DND-41 (cell line): ENCODE results near the gene SNX2.

Experiments used
- ATAC-seq: fragments of 200-7000 bp; cut with Tn5 transposase; 3 replicates; pipeline ENCODE4 v1.9.1; 2021; ENCODE audit warnings: low read depth; ENCODE audit not compliant: insufficient read depth
- DNase-seq: peaks from one replicate; pipeline ENCODE4 v3.0.0-alpha.2; 2020
- H2AFZ ChIP-seq: 2 replicates; pipeline ENCODE4 v1.6.0; 2012; ENCODE audit warnings: low read depth, low read length
- H3K27ac ChIP-seq: 2 replicates; pipeline ENCODE4 v1.5.1; 2012; ENCODE audit warnings: low read length, inconsistent platforms
- H3K27me3 ChIP-seq: fragments of 200-600 bp; sonication (generic); 2 replicates; pipeline ENCODE4 v1.6.0; 2012; ENCODE audit warnings: low read length, mild to moderate bottlenecking, inconsistent platforms; ENCODE audit not compliant: insufficient read depth, poor library complexity
- H3K36me3 ChIP-seq: 2 replicates; pipeline ENCODE4 v1.5.1; 2012; ENCODE audit warnings: low read length, inconsistent platforms; ENCODE audit not compliant: insufficient read depth
- H3K4me1 ChIP-seq: 2 replicates; pipeline ENCODE4 v1.5.1; 2012; ENCODE audit warnings: mild to moderate bottlenecking, low read length; ENCODE audit not compliant: insufficient read depth
- H3K4me2 ChIP-seq: 2 replicates; pipeline ENCODE4 v1.6.0; 2012; ENCODE audit warnings: mild to moderate bottlenecking, moderate library complexity, low read length, inconsistent platforms; ENCODE audit not compliant: insufficient read depth
- H3K4me3 ChIP-seq, 2 experiments: fragments of 200-600 bp in 1 of 2; shearing (Covaris generic) in 1 of 2; 2 replicates each; pipeline ENCODE4 v1.5.1; 2012 to 2016; ENCODE audit warnings: inconsistent platforms in 2 of 2, low read length in 2 of 2, mild to moderate bottlenecking in 2 of 2, low read depth in 1 of 2, moderate library complexity in 1 of 2
- H3K79me2 ChIP-seq: 2 replicates; pipeline ENCODE4 v1.6.0; 2012; ENCODE audit warnings: low read length, inconsistent platforms; ENCODE audit not compliant: insufficient read depth
- H3K9ac ChIP-seq: 2 replicates; pipeline ENCODE4 v1.6.0; 2012; ENCODE audit warnings: low read depth, mild to moderate bottlenecking, inconsistent platforms, low read length, moderate library complexity
- H3K9me3 ChIP-seq: 2 replicates; pipeline ENCODE4 v1.5.1; 2012; ENCODE audit warnings: low read length, moderate library complexity, mild to moderate bottlenecking, inconsistent platforms; ENCODE audit not compliant: insufficient read depth, severe bottlenecking
- H4K20me1 ChIP-seq: 2 replicates; pipeline ENCODE4 v1.6.0; 2012; ENCODE audit warnings: low read length; ENCODE audit not compliant: insufficient read depth
- CTCF ChIP-seq: IDR thresholded peaks from 2 replicates; pipeline ENCODE4 v1.5.1; 2012; ENCODE audit warnings: borderline replicate concordance, low read length, moderate library complexity, mild to moderate bottlenecking; ENCODE audit not compliant: poor library complexity, severe bottlenecking; ENCODE audit errors: extremely low read depth
- EZH2 ChIP-seq: IDR thresholded peaks from 3 replicates; pipeline ENCODE4 v1.6.1; 2012; ENCODE audit warnings: borderline replicate concordance, low read depth, mild to moderate bottlenecking, moderate library complexity, low read length, inconsistent platforms; ENCODE audit not compliant: severe bottlenecking

The SNX2 gene

GRCh38 chr5:122751293-122751782 lies 23.5 kb upstream of the SNX2 start:
- Histone ChIP-seq H3K4me3 (no peak overlapping the region), H4K20me1 (no peaks in the 10 kb centered on the region), H3K27me3 (no peaks in the 10 kb centered on the region), H2AFZ (no peak overlapping the region), H3K9ac (no peak overlapping the region), H3K4me1 (no peaks in the 10 kb centered on the region), H3K4me2 (no peak overlapping the region), H3K27ac (no peak overlapping the region), H3K9me3 (no peaks in the 10 kb centered on the region), H3K36me3 (no peaks in the 10 kb centered on the region), H3K79me2 (no peaks in the 10 kb centered on the region)
- DNase-seq (no peak), ATAC-seq (no peak)
- TF ChIP-seq EZH2 (no peak), CTCF (no peak)

DNA sequence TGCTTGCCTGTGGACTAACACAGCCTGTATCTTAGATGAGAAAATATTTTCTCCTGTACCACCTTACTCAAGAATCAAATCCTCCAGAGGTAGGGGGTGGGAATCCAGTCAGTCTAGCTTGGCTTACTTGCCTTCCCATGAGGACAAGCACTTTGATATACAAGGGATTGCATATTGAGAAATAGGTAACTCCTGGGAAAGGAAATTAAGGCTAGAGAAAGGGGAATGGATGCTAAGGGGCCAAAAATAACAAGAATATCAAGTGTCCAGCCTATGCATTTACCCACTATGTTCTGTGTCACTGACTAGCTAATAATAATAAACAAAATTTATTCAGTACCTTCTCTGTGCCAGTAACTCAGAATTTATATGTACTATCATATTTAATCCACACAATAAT lies 21.4 kb upstream of the SNX2 start:
- H3K4me3 ChIP-seq = no peak overlapping the region
- no peak overlapping the region for H2AFZ ChIP-seq
- no peaks in the 10 kb centered on the region for H3K9me3 ChIP-seq
- no peak overlapping the region for H3K27ac ChIP-seq
- no peaks in the 10 kb centered on the region for H3K79me2 ChIP-seq
- ATAC-seq = no peak
- H3K4me1 ChIP-seq = no peaks in the 10 kb centered on the region
- H3K4me2 ChIP-seq = no peak overlapping the region
- TF ChIP-seq EZH2 = no peak
- TF ChIP-seq CTCF = no peak
- no peak overlapping the region for H3K9ac ChIP-seq
- no peaks in the 10 kb centered on the region for H3K36me3 ChIP-seq
- H4K20me1 ChIP-seq = no peaks in the 10 kb centered on the region
- no peak for DNase-seq
- no peaks in the 10 kb centered on the region for H3K27me3 ChIP-seq

GRCh38 chr5:122755783-122756182 lies 19.1 kb upstream of the SNX2 start:
- no peak for DNase-seq
- no peaks in the 10 kb centered on the region for H3K79me2 ChIP-seq
- H3K4me1 ChIP-seq = no peaks in the 10 kb centered on the region
- no peak overlapping the region for H3K9ac ChIP-seq
- H2AFZ ChIP-seq = no peak overlapping the region
- no peaks in the 10 kb centered on the region for H3K9me3 ChIP-seq
- H3K4me2 ChIP-seq = no peak overlapping the region
- no peaks in the 10 kb centered on the region for H4K20me1 ChIP-seq
- no peaks in the 10 kb centered on the region for H3K27me3 ChIP-seq
- no peak overlapping the region for H3K27ac ChIP-seq
- TF ChIP-seq EZH2 = no peak
- no peak for TF ChIP-seq CTCF
- no peak for ATAC-seq
- H3K36me3 ChIP-seq = no peaks in the 10 kb centered on the region
- H3K4me3 ChIP-seq = no peak overlapping the region

GRCh38 chr5:122756264-122756911 lies 18.5 kb upstream of the SNX2 start:
- Histone ChIP-seq H3K36me3 (no peaks in the 10 kb centered on the region), H3K9me3 (no peaks in the 10 kb centered on the region), H3K4me2 (no peak overlapping the region), H3K4me3 (no peak overlapping the region), H3K79me2 (no peaks in the 10 kb centered on the region), H3K9ac (no peak overlapping the region), H3K27me3 (no peaks in the 10 kb centered on the region), H3K4me1 (no peaks in the 10 kb centered on the region), H2AFZ (no peak overlapping the region), H4K20me1 (no peaks in the 10 kb centered on the region), H3K27ac (no peak overlapping the region)
- ATAC-seq (0 out of 3 replicates have a peak, but pooled peaks have one; percentile 53), DNase-seq (no peak)
- no peak for TF ChIP-seq CTCF
- TF ChIP-seq EZH2 = no peak
